ENCODE results near the gene SMIM44.
A peak's percentile ranks its signal among the peaks of the same experiment; 100 is the strongest.

The SMIM44 gene

DNA sequence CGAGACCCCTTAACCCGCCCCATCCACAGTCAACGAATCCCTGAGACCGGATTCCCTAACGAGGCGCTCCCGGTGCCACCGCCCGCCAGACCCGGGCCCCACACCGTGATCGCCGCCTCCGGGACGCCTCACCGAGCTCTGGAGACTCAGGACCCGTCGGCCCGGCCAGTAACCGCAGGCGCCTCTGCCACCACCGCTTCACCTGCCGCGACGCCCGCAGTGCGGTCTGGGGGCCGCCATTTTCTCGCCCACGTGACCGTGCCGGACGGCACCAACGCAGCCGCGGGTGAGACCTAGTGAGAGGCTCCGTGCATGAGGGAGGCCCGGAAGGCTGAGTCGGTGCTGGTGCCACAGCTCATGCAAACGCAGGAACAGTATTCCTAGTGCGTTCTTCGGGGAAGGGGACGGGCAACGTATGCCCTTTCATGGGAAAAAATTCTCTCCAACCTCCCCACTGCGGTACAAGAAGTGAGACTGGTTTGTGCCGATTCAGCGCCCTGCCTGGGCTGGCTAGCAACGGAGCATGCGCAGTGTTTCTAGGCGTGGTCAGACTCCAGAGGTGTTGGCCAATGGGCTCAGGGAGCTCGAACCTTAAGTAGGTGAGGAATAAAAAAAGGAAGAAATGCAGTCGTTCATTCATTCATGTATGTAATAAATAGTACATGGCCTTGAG lies 17.3 kb upstream of the SMIM44 start, which contains the start of gene DOHH:
Gene DOHH (minus strand): TSS at position 246 of the 673 bp plus-strand sequence. CDS start 3,860 bp downstream, outside the sequence.
- DNase-seq (ENCODE audit: low read depth in 2 of 2) = peak; percentile 95 to 96

- DNase-seq (ENCODE audit: low read depth in 2 of 2) = no peak
Observed at GRCh38 chr19:3499738-3500428, 16.6 kb upstream of the SMIM44 start.

DNA sequence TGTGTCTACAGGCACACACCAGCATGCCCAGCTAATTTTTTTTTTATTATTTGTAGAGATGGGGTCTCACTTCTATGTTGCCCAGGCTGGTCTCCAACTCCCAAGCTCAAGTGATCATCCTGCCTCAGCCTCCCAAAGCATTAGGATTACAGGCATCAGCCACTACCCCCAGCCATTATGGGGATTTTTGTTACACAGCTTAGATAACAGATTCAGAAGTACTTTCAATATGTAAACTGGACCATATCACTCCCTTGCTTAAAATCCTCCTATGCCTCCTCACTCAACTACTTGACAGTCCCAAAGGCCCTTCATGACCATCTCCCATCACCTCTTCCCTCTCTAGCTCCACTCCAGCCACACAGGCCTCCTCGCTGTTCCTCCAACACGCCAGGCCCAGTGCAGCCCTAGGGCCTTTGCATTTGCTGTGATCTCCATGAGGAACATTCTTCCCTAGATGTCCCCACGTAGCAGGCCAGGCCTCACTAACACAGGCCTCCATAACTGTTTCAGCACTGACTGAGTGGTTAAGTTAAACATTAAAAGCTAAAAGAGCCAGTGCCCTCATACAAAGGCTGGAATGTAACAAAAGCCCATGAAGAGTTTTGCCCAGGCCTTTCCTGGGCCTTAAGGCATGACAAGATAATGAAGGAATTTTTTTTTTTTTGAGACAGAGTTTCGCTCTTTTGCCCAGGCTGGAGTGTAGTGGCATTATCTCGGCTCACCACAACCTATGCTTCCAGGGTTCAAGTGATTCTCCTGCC lies 14.7 kb upstream of the SMIM44 start:
- DNase-seq (ENCODE audit: low read depth in 2 of 2) = no peak

DNA sequence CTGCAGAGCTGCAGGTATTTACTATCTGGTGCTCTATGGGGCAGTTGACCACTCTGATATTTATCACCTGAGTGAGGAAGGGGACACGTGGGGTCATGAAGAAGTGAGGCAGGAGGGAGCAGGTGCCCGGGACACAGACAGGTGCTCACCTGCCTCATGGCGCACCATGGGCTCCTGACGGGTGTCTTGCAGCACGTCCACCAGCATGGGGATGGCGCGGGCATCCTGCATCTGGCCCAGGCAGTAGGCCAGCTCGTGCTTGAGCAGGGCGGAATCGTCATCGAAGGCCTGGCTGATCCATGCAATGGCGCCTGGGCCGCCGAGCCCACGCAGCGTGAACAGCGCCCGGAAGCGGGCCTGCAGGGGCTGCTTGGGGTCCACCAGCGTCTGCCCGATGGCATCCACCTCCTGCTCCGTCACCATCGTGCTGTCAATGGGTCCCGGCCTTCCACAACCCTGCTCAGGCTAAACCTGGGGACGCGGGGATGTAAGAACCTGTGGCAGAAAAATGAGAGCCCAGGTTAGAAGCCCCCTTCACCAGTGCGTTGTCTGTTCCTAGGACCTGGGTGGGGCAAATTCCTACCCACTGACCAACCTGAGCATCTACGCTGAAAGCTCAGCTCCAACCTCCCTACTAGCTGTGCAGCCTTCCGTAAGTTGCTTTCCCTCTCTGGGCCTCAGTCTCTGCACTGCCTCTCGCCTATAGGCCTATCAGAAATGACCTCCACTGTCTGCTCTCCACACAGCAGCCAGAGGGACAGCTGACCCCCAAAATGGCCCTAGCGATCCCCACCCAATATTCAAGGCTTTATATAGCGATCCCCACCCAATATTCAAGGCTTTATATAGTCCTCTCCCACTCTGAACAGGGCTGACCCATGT lies 13.4 kb upstream of the SMIM44 start:
- no peak for DNase-seq (ENCODE audit: low read depth in 2 of 2)

DNA sequence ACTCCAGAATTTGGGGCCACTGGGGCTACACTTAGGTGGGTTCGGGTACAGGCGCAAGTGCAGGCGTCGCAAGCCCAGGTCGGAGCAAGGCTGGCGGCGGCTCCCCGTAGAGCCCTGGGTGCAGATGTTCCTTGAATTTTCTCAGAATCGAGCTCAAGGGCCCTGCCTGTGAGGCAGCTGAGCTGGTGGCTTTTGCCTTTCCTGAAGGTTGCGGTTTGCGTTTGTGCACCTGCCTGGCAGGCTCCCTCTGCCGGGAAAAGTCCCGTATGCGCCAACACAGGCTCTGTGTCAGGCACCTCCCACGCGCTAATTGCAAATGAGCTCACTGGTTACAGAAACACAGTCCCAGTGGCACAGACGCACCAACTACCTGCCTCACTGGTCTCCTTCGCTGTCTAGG lies 11.3 kb upstream of the SMIM44 start:
- peak; percentile 44 to 70 for DNase-seq (ENCODE audit: low read depth in 2 of 2)

- DNase-seq (ENCODE audit: low read depth in 2 of 2) = peak in 1 of 2 donors; percentile 47
Observed at GRCh38 chr19:3494051-3494450, 10.8 kb upstream of the SMIM44 start.

DNA sequence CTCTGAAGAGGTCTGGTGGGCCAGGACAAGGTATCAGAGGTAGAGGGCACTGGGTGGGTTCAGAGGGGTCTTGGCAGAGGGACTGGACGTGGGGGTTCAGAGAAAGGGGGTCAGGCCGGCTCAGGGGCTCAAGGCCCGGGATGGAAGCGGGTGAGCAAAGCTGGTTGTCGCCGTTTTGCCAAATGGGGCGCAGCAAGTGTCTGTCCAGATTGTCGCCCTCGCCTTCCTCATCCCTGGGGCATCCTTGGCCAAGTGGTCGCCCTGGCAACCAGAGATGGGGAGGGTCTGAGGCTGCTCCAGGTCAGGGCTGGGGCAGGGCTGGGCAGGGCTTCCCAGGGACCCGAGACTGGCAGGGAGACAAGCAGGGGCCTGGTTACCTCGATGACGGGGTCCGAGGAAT lies 10.4 kb upstream of the SMIM44 start:
- no peak for DNase-seq (ENCODE audit: low read depth in 2 of 2)

DNA sequence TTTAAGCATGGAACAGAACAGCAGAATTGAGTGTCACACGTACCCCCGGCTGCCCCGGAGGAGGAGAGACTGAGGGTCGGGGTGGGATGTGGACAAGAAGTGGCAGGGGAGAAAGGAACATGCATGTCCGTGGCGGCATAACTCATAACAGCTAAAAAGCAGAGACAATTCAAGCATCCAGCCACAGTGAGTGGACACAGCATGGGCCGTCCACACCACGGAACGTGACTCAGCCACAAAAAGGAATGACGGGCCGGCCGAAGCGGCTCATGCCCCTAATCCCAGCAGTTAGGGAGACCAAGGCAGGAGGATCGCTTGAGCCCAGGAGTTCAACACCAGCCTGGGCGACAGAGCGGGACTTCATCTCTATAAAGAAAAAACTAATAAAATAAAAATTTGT lies 9.7 kb upstream of the SMIM44 start:
- no peak for DNase-seq (ENCODE audit: low read depth in 2 of 2)

DNA sequence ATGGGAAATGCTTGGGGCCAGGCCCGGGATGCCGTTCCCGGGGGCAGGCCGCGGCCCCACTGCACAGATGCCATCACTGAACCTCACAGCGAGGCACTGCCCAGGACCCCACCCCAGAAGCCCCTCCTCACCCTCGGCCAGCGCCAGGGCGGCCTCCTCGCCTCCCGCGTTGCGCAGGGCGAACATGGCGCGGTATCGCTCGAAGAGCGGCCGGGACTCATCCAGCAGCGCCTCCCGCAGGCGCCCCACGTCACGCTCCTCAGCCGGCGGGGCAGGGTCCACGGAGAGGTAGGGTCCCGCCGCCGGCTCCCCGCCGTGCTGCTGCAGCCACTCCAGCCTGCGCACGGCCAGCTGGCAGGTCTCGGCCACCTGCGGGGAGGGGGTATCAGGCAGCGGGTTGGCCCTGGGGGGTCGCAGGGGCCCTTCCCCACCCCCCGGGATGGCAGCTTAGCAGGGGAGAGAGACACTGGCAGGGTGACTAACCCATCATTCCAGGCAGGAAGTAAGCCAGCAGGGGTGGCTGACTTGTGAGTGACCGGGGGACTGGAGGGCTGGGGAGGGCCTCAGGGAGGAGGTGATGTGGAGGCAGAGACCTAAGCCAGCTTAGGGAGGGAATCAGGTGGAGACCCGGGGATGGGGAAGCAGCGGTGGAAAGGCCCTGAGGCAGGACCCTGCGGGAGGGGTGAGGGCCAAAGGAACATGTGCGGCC lies 9.0 kb upstream of the SMIM44 start:
- no peak for DNase-seq (ENCODE audit: low read depth in 2 of 2)

DNA sequence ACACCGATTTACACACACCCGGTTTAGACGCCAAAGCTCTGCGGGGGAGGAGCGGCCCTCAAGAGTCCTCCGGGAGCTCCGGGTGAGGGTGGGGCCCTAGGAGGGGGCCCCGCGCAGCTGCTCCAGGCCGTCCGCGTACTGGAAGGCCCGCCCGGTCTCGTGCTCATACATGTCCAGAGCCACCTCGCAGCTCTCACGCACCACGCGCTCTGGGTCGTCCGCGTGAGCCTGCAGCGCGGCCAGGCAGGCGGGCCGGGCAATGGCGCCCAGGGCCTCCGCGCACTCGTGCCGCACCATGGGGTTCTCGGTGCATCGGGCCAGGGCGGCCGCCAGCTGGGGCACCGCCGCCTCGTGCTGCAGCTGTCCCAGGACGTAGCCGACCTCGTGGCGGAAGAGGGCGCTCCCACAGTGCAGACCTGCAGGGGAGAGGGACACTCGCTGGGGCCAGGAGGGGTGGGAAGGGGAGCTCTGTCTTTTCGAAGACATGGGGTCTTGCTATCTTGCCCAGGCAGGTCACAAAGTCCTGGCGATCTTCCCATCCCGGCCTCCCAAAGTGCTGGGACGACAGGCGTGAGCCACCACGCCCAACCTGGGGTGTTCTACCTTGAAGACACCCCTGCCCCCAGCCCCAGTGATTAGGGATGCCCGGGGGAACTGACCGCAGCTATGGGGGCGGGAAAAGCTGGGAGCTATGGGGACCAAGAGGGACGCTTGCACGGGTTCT lies 8.3 kb upstream of the SMIM44 start:
- DNase-seq (ENCODE audit: low read depth in 2 of 2) = no peak

GRCh38 chr19:3482507-3483225 lies 575 bp downstream of the SMIM44 start:
- DNase-seq (ENCODE audit: low read depth in 2 of 2) = no peak

DNA sequence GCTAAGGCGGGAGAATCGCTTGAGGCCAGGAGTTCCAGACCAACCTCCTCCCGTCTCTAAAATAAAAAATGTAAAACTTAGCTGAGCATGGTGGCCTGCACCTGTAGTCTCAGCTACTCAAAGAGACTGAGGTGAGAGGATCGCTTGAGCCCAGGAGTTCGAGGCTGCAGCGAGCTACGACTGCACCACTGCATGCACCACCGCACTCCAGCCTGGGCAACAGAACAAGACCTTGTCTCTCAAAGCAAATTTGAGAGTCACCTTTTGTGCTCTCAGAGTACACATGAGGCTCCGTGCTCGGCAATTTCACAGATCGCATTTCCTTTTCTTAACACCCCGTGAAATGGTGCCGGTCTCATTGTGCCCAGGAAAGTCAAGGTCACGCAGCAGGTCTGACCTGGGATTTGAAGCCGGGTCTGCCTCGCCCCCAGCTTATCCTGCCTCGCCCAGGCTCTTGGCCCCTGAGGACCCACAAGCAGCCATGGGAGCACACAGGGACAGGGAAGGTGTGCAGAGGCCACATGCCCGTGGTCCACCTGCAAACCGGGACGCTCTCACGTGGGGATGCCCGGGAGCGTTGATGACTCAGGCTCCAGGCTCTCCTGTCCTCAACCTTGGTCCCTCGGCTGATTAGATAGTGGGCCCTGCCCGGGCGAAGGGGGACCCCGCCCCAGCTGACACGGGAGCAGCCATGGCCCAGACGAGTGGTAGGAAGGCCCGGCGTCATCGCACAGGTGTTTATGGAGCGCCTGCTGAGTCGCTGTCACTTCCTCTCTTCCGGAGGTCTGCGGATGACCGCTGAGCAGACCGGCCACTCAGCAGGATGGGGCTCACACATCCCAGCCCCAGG lies 1.8 kb downstream of the SMIM44 start:
- no peak for DNase-seq (ENCODE audit: low read depth in 2 of 2)

DNA sequence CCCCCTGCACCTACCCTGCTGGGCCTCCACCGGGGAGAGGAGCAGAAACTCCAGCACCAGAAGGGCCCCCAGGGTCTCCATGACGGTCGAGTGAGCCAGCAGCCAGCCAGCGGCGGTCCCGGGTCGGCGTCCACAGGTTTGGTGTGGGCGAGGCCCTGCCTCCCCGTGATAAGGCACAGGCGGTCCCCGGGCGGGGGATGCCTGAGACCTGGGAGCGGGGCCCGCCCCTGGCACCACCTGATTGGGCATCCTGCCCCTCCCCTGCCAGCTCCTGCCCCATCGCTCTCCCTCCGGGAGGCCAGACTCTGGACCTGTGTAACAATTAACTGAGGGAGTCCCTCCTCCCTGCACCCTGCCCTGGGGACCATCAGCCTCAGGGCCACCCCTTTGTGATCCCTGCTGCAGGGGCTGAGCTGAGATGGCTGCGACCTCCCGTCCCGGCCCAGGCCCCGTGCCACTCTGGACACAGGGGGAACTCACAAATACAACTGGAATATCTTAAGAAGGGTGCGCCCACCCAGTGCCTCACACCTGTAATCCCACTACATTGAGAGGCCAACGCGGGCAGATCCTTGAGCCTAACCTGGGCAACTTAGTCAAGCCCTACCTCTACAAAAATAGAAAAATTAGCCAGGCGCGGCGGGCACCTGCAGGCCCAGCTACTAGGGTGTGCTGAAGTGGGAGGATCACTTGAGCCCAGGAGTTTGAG lies 2.7 kb downstream of the SMIM44 start, which contains the start of gene SMIM24:
Gene SMIM24 (minus strand): TSS at position 143 of the 709 bp plus-strand sequence. CDS start 62 bp downstream, at position 81.
- DNase-seq (ENCODE audit: low read depth in 2 of 2) = no peak

- DNase-seq (ENCODE audit: low read depth in 2 of 2) = peak in 1 of 2 donors; percentile 25
Observed at GRCh38 chr19:3479834-3480215, 3.4 kb downstream of the SMIM44 start.

DNA sequence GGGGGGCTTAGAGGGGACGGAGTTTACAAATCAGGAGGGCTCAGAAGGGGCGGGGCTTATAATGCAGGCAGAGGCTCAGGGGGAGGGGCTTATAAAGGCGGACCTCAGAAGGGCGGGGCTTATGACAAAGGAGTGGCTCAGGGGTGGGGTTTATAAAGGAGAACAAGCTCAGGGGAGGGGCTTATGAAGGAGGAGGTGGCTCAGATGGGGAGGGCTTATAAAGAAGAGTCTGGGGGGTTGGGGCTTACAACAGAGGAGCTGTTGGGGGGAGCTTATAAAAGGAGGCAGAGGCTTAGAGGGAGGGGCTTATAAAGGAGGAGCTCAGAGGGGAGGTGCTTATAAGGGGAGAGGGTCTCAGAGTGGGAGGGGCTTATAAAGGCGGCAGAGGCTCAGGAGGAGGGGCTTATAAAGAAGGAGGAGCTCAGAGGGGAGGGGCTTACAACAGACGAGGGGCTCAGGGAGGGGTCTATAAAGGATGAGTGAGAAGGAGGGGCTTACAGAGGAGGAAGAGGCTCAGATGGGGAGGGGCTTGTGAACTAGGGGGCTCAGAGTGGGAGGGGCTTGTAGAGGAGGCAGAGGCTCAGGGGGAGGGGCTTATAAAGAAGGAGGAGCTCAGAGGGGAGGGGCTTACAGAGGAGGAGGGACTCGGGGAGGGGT lies 3.9 kb downstream of the SMIM44 start:
- DNase-seq (ENCODE audit: low read depth in 2 of 2) = peak; percentile 26 to 35

GRCh38 chr19:3478409-3479176 lies 4.6 kb downstream of the SMIM44 start:
- DNase-seq (ENCODE audit: low read depth in 2 of 2) = no peak

DNA sequence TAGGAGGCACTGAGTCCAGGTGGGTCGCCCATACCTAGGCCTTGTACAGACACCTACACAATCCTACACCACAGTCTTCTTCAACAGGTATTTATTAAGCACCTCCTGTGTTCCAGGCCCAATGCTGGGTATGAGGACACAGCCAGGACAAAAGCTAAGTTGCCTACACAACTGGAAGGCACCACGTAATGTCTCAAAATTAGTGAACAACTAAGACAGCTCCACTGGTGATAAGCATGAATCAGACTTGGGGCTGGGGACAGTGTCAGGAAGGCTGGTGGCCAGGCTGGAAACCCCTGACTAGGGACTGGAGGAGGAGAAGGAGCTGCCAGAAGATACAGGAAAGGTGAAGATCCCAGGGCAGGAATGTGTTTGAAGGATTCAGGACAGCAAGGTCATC lies 5.3 kb downstream of the SMIM44 start:
- DNase-seq (ENCODE audit: low read depth in 2 of 2) = no peak
